PC-3 (cell line): ENCODE results near the gene PAK4.

Source experiments
- CTCF ChIP-seq: fragments of 300-600 bp; sonication (generic); conservative IDR thresholded peaks from 2 replicates; pipeline ENCODE4 v1.5.1; 2017; ENCODE audit warnings: antibody characterized with exemption, low read depth, mild to moderate bottlenecking, low read length
- EZH2phosphoT487 ChIP-seq: fragments of 300-600 bp; sonication (generic); IDR thresholded peaks from 2 replicates; pipeline ENCODE4 v1.6.1; 2018; ENCODE audit warnings: mild to moderate bottlenecking, antibody characterized with exemption, low read length, borderline replicate concordance

GRCh38 chr19:39132344-39132969 lies 6.9 kb downstream of the PAK4 start:
- no peak for TF ChIP-seq CTCF
- no peak for TF ChIP-seq EZH2phosphoT487
